HepG2 (cell line): ENCODE results near the gene ITGAE. TPM values are rescaled to one million over a fixed set of nuclear protein-coding genes. Genes with fewer than 3 reads are reported as not detected.

ENCODE experiments used
- EZH2 ChIP-seq: conservative IDR thresholded peaks from 2 replicates; pipeline ENCODE4 v1.6.1; 2012; ENCODE audit warnings: mild to moderate bottlenecking, low read depth, low read length, moderate library complexity
- IKZF4 ChIP-seq: sonication (generic); formaldehyde crosslinking; IDR thresholded peaks from 2 replicates; pipeline ENCODE4 v1.5.1; 2020; ENCODE audit warnings: borderline replicate concordance, mild to moderate bottlenecking, low read depth, missing genetic modification reagents; ENCODE audit errors: not compliant biosample characterization
- MXI1 ChIP-seq: IDR thresholded peaks from 3 replicates; pipeline ENCODE4 v1.6.1; 2012; ENCODE audit warnings: low read depth, low read length, inconsistent platforms, borderline replicate concordance
- NR2F6 ChIP-seq, 2 experiments: IDR thresholded peaks; 2 replicates each; pipeline ENCODE4 v1.6.1; 2016; ENCODE audit warnings: antibody characterized with exemption in 1 of 2, mild to moderate bottlenecking in 1 of 2
- REPIN1 ChIP-seq: sonication (generic); formaldehyde crosslinking; IDR thresholded peaks from 2 replicates; pipeline ENCODE4 v1.8.0; 2022; ENCODE audit warnings: missing genetic modification reagents, low read depth, mild to moderate bottlenecking, borderline replicate concordance
- SNRNP70 ChIP-seq: fragments of 200-400 bp; formaldehyde crosslinking; IDR thresholded peaks from 2 replicates; pipeline ENCODE4 v1.6.1; 2017; ENCODE audit warnings: mild to moderate bottlenecking, low read depth, low read length, moderate library complexity
- SRF ChIP-seq: IDR thresholded peaks from 2 replicates; pipeline ENCODE4 v1.6.1; 2011; ENCODE audit warnings: mild to moderate bottlenecking, low read depth, low read length, moderate library complexity
- ZBTB37 ChIP-seq: sonication (generic); formaldehyde crosslinking; IDR thresholded peaks from 2 replicates; pipeline ENCODE4 v1.4.0; 2020; ENCODE audit warnings: mild to moderate bottlenecking, missing genetic modification reagents
- ZC3H13 ChIP-seq: sonication (generic); formaldehyde crosslinking; IDR thresholded peaks from 2 replicates; pipeline ENCODE4 v1.8.1; 2023; ENCODE audit warnings: mild to moderate bottlenecking, missing genetic modification reagents, moderate library complexity
- ZNF224 ChIP-seq: sonication (generic); formaldehyde crosslinking; IDR thresholded peaks from 2 replicates; pipeline ENCODE4 v1.5.0; 2020; ENCODE audit warnings: mild to moderate bottlenecking, missing genetic modification reagents
- ZNF329 ChIP-seq: sonication (generic); formaldehyde crosslinking; IDR thresholded peaks from 2 replicates; pipeline ENCODE4 v1.9.0; 2021; ENCODE audit warnings: low read depth, mild to moderate bottlenecking, missing genetic modification reagents
- ZNF772 ChIP-seq: sonication (generic); formaldehyde crosslinking; IDR thresholded peaks from 2 replicates; pipeline ENCODE4 v1.5.0; 2020; ENCODE audit warnings: mild to moderate bottlenecking, missing genetic modification reagents
- ZSCAN21 ChIP-seq: sonication (generic); formaldehyde crosslinking; IDR thresholded peaks from 2 replicates; pipeline ENCODE4 v1.8.0; 2022; ENCODE audit warnings: mild to moderate bottlenecking, missing genetic modification reagents, moderate library complexity, borderline replicate concordance
- polyA plus RNA-seq, 8 experiments: library from polyadenylated mRNA; depleted of rRNA in 3 of 8; stranded (reverse) in 7 of 8; unstranded in 1 of 8; fragments of >200 nt; fragmentation: Illumina TruSeq in 4 of 8; extraction: Trizol in 4 of 8; gene quantifications; 2 replicates each; pipeline versions ENCODE4 v1.2.1 to v1.2.3, GENCODE V29; 2011 to 2016; ENCODE audit warnings: low read depth in 4 of 8, missing spikeins in 1 of 8, mixed read lengths in 1 of 8; ENCODE audit not compliant: insufficient read depth in 1 of 8
- total RNA-seq, 5 experiments: library from RNA; depleted of rRNA; stranded (reverse); fragments of >200 nt; fragmentation: Illumina TruSeq; extraction: Trizol; gene quantifications; 2 replicates each; pipeline ENCODE4 v1.2.3, GENCODE V29; 2016; ENCODE audit warnings: low read depth in 1 of 5
- TF ChIP-seq, protein P1 (sequence below), 2 experiments: fragments of 450-650 bp in 1 of 2; sonication (generic) in 1 of 2; formaldehyde crosslinking in 1 of 2; IDR thresholded peaks; 2 replicates each; pipeline versions ENCODE4 v1.6.1 to v1.8.0; 2016 to 2022; ENCODE audit warnings: antibody characterized with exemption in 1 of 2, mild to moderate bottlenecking in 1 of 2, missing genetic modification reagents in 1 of 2
- TF ChIP-seq, protein P2 (sequence below): IDR thresholded peaks from 2 replicates; pipeline ENCODE4 v1.6.1; 2016

ITGAE gene
- total and polyA plus RNA-seq, 2 of the 13 experiments (the other 11 are each of a cell fraction or from before 2014, with no cell fraction given) = 42.3 to 49.0 TPM

DNA sequence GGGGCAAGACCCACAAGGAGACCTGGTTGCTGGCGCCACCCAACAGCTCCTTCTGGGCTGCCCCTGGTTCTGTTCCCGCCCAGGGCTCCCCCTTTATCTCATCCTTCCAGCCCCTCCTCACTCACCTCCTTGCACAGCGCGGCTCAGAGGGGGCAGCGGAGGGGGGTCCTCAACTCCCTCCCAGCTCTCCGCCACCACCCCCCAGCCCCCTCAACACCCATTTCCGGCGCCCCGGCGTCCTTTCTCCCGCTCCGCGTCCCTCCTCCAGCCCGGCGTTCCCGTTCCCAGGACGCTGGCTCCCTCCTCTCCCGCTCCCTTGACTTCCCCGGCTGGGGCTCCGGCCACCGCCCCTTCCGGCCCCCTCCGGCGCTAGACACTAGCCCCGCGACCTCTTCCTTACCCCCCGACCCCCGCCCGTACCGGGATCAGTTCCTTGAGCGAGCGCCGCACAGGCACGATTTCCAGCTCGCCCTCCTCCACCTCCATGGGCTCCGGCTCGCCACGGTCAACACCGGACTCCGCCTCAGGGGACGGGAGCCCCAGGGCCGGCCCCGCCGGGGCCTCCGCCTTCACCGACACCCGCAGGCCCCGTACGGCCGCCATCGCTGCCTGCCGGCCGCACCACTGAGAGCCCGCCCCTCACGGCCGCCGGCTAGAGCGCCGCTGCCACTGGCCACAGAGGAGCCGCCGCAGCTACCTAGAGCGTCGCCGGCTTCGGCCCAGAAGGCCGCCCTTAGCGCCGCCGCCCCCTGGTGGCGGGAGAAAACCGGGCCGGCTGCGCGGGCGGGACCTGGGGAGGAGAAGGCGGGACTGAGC lies 44.8 kb upstream of the ITGAE start, which contains the start of gene NCBP3 (continued):
- TF ChIP-seq, protein P1, sequence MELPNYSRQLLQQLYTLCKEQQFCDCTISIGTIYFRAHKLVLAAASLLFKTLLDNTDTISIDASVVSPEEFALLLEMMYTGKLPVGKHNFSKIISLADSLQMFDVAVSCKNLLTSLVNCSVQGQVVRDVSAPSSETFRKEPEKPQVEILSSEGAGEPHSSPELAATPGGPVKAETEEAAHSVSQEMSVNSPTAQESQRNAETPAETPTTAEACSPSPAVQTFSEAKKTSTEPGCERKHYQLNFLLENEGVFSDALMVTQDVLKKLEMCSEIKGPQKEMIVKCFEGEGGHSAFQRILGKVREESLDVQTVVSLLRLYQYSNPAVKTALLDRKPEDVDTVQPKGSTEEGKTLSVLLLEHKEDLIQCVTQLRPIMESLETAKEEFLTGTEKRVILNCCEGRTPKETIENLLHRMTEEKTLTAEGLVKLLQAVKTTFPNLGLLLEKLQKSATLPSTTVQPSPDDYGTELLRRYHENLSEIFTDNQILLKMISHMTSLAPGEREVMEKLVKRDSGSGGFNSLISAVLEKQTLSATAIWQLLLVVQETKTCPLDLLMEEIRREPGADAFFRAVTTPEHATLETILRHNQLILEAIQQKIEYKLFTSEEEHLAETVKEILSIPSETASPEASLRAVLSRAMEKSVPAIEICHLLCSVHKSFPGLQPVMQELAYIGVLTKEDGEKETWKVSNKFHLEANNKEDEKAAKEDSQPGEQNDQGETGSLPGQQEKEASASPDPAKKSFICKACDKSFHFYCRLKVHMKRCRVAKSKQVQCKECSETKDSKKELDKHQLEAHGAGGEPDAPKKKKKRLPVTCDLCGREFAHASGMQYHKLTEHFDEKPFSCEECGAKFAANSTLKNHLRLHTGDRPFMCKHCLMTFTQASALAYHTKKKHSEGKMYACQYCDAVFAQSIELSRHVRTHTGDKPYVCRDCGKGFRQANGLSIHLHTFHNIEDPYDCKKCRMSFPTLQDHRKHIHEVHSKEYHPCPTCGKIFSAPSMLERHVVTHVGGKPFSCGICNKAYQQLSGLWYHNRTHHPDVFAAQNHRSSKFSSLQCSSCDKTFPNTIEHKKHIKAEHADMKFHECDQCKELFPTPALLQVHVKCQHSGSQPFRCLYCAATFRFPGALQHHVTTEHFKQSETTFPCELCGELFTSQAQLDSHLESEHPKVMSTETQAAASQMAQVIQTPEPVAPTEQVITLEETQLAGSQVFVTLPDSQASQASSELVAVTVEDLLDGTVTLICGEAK (IDR thresholded peaks at IDR 0.05) = no peak
- TF ChIP-seq, protein P1 (CRISPR knock-in tag; IDR thresholded peaks at IDR 0.05) = peak; percentile 73
- peak; percentile 85 for TF ChIP-seq ZC3H13 (CRISPR knock-in tag)
- no peak for TF ChIP-seq SNRNP70
- TF ChIP-seq, protein P2, sequence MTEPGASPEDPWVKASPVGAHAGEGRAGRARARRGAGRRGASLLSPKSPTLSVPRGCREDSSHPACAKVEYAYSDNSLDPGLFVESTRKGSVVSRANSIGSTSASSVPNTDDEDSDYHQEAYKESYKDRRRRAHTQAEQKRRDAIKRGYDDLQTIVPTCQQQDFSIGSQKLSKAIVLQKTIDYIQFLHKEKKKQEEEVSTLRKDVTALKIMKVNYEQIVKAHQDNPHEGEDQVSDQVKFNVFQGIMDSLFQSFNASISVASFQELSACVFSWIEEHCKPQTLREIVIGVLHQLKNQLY (CRISPR knock-in tag) = no peak
- TF ChIP-seq REPIN1 (CRISPR knock-in tag) = peak; percentile 95
- no peak for TF ChIP-seq ZBTB37 (CRISPR knock-in tag)
- no peak for TF ChIP-seq EZH2
- TF ChIP-seq NR2F6 (IDR thresholded peaks at IDR 0.05) = no peak
- 0 out of 2 replicates have a peak, but pooled peaks have one; percentile 31 for TF ChIP-seq NR2F6 (CRISPR knock-in tag; IDR thresholded peaks at IDR 0.05)
- peak; percentile 73; the same call in 1 of the 2 replicates for TF ChIP-seq ZSCAN21 (CRISPR knock-in tag)
- TF ChIP-seq ZNF329 (CRISPR knock-in tag) = peak; percentile 67; the same call in 1 of the 2 replicates
- TF ChIP-seq ZNF772 (CRISPR knock-in tag) = peak; percentile 72; the same call in 1 of the 2 replicates
- peak; percentile 69; the same call in 1 of the 3 replicates for TF ChIP-seq MXI1
- TF ChIP-seq IKZF4 = no peak
- no peak for TF ChIP-seq ZNF224 (CRISPR knock-in tag)
- no peak for TF ChIP-seq SRF
